Stimulated activated CD8-positive, alpha-beta memory T cell treated with anti-CD3 and anti-CD28 coated beads, Interleukin-4, amount 100 ng/mL, for 24 hours (primary cell): ENCODE data around the gene CBLL1.

ENCODE experiments used
- DNase-seq: peaks from one replicate; pipeline ENCODE4 v3.0.0-alpha.2; 2020; ENCODE audit warnings: low read depth

Gene CBLL1

GRCh38 chr7:107810626-107811025 lies 66.7 kb downstream of the CBLL1 start:
- DNase-seq: no peak
